Trophoblast cell (in vitro differentiated cells and primary cell): Measurements from ENCODE around the gene RBMX. TPM values are rescaled to one million over a fixed set of nuclear protein-coding genes. Genes with fewer than 3 reads are reported as not detected.
"Not testable (repeated sequence)": the region's sequence is repeated elsewhere in the genome, so short reads cannot be mapped to it uniquely, and the experiment has no call there.

Source experiments
- DNase-seq, 2 donors: peaks; one replicate each; pipeline ENCODE4 v3.0.0-alpha.2; 2016
- H2AFZ ChIP-seq: 2 replicates; pipeline ENCODE4 v1.6.1; 2013; ENCODE audit warnings: low read length, moderate library complexity, mild to moderate bottlenecking; ENCODE audit not compliant: insufficient read depth, poor library complexity
- H2AK5ac ChIP-seq: 2 replicates; pipeline ENCODE4 v1.6.1; 2013; ENCODE audit warnings: mild to moderate bottlenecking, low read length
- H2BK120ac ChIP-seq: 2 replicates; pipeline ENCODE4 v1.6.1; 2013; ENCODE audit warnings: low read length, mild to moderate bottlenecking, moderate library complexity; ENCODE audit not compliant: insufficient read depth, poor library complexity
- H2BK12ac ChIP-seq: 2 replicates; pipeline ENCODE4 v1.6.1; 2013; ENCODE audit warnings: mild to moderate bottlenecking, low read length, moderate library complexity
- H2BK5ac ChIP-seq: 2 replicates; pipeline ENCODE4 v1.6.1; 2013; ENCODE audit warnings: low read length, low read depth, moderate library complexity, mild to moderate bottlenecking; ENCODE audit not compliant: poor library complexity
- H3K14ac ChIP-seq: 2 replicates; pipeline ENCODE4 v1.6.1; 2013; ENCODE audit warnings: mild to moderate bottlenecking, low read length
- H3K18ac ChIP-seq: 2 replicates; pipeline ENCODE4 v1.6.1; 2013; ENCODE audit warnings: mild to moderate bottlenecking, low read length
- H3K23ac ChIP-seq: 2 replicates; pipeline ENCODE4 v1.6.1; 2013; ENCODE audit warnings: low read length
- H3K27ac ChIP-seq: 2 replicates; pipeline ENCODE4 v1.5.1; 2013; ENCODE audit warnings: low read depth, mild to moderate bottlenecking, inconsistent platforms, low read length, moderate library complexity
- H3K27me3 ChIP-seq: 2 replicates; pipeline ENCODE4 v1.6.1; 2013; ENCODE audit warnings: inconsistent platforms, mild to moderate bottlenecking, low read length, moderate library complexity; ENCODE audit not compliant: insufficient read depth
- H3K36me3 ChIP-seq, 2 experiments: 1 replicate in 1 of 2; 2 replicates in 1 of 2; pipeline ENCODE4 v1.6.1; 2013; ENCODE audit warnings: low read length in 2 of 2, mild to moderate bottlenecking in 2 of 2, moderate library complexity in 1 of 2; ENCODE audit not compliant: insufficient read depth in 2 of 2, control insufficient read depth in 1 of 2
- H3K4ac ChIP-seq: 2 replicates; pipeline ENCODE4 v1.6.1; 2013; ENCODE audit warnings: low read depth, mild to moderate bottlenecking, low read length, moderate library complexity
- H3K4me1 ChIP-seq, 2 experiments: 1 replicate in 1 of 2; 2 replicates in 1 of 2; pipeline ENCODE4 v1.6.1; 2013; ENCODE audit warnings: low read length in 2 of 2, mild to moderate bottlenecking in 2 of 2, moderate library complexity in 1 of 2; ENCODE audit not compliant: insufficient read depth in 2 of 2, control insufficient read depth in 1 of 2
- H3K4me2 ChIP-seq: 2 replicates; pipeline ENCODE4 v1.6.1; 2013; ENCODE audit warnings: inconsistent platforms, mild to moderate bottlenecking, low read length, moderate library complexity
- H3K4me3 ChIP-seq: 2 replicates; pipeline ENCODE4 v1.5.1; 2013; ENCODE audit warnings: mild to moderate bottlenecking, low read depth, low read length, inconsistent platforms
- H3K79me1 ChIP-seq: one replicate; pipeline ENCODE4 v1.6.1; 2013; ENCODE audit warnings: low read length
- H3K79me2 ChIP-seq: 2 replicates; pipeline ENCODE4 v1.6.1; 2013; ENCODE audit warnings: low read length, mild to moderate bottlenecking; ENCODE audit not compliant: control insufficient read depth, insufficient read depth, poor library complexity
- H3K9ac ChIP-seq: 2 replicates; pipeline ENCODE4 v1.6.1; 2013; ENCODE audit warnings: mild to moderate bottlenecking, low read length
- H3K9me3 ChIP-seq: 2 replicates; pipeline ENCODE4 v1.6.1; 2013; ENCODE audit warnings: low read depth, mild to moderate bottlenecking, control low read depth, inconsistent platforms, low read length; ENCODE audit not compliant: insufficient read depth
- H4K12ac ChIP-seq: 2 replicates; pipeline ENCODE4 v1.6.1; 2013; ENCODE audit warnings: low read depth, mild to moderate bottlenecking, low read length, moderate library complexity
- H4K8ac ChIP-seq: 2 replicates; pipeline ENCODE4 v1.6.1; 2013; ENCODE audit warnings: low read depth, mild to moderate bottlenecking, low read length, moderate library complexity
- H4K91ac ChIP-seq: one replicate; pipeline ENCODE4 v1.6.1; 2013; ENCODE audit warnings: low read depth, mild to moderate bottlenecking, low read length, moderate library complexity
- WGBS: extraction: QIAGEN DNeasy Blood & Tissue Kit; methylation state at CpG from one replicate; pipeline ENCODE4 v1.1.7; 2013; ENCODE audit warnings: missing lambda C conversion rate; ENCODE audit not compliant: insufficient read length, insufficient coverage; ENCODE audit errors: extremely low coverage; 5-methylcytosine and 5-hydroxymethylcytosine counted together
- polyA plus RNA-seq: library from polyadenylated mRNA; stranded (reverse); fragments of 200-250 nt; gene quantifications from 2 replicates; pipeline ENCODE4 v1.2.3, GENCODE V29; 2013

The RBMX gene
- polyA plus RNA-seq = 185 and 196 TPM in 2 replicates

DNA sequence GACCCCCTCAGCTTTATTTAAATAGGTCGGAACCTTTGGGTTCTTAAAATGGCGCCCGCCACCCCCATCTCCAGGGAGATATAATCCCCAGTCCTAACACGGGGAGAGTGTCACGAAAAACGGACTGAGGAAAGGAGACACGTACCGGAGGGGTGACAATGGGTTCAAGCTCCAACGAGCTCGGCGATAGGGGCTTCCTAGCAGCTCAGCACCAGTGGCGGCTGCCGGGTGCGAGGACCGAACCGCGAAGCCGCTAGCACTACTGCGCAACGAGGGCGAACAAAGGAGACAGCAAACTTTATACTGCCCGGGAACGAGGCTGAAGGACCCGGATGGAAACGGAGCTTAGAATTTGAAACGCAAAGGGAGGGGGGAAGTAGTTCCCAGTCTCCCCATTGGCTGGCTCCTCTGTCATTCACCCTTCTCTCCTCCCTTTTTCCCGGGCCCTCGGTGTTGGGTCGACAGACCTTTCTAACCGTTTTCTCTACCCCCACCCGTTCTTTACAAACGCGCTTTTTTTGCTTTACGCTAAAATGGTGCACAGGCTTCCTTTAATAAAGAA, at the start of gene RBMX:
Gene RBMX (minus strand): TSS at position 274 of the 562 bp plus-strand sequence. CDS start 1,298 bp downstream, outside the sequence.
- Histone ChIP-seq H3K27me3 (no peaks in the 10 kb centered on the region), H2AK5ac (peak within 1 kb of the TSS; percentile 96), H3K23ac (no peak within 1 kb of the TSS), H2BK12ac (no peak within 1 kb of the TSS), H4K12ac (peak within 1 kb of the TSS; percentile 97), H2BK120ac (peak within 1 kb of the TSS; percentile 96), H3K14ac (peak within 1 kb of the TSS; percentile 86), H3K9me3 (no peaks in the 10 kb centered on the region), H4K91ac (peak within 1 kb of the TSS; percentile 96), H3K4me1 (no peaks in the 10 kb centered on the region), H3K4me3 (peak within 1 kb of the TSS; percentile 86), H3K27ac (peak within 1 kb of the TSS; percentile 71), H2AFZ (no peak within 1 kb of the TSS), H3K4ac (peak within 1 kb of the TSS; percentile 100), H3K18ac (peak within 1 kb of the TSS; percentile 99), H3K36me3 (peaks cover 19 to 22% of the 10 kb centered on the region in 2 experiments), H2BK5ac (peak within 1 kb of the TSS; percentile 93), H3K79me1 (peaks cover 8% of the 10 kb centered on the region), H3K9ac (peak within 1 kb of the TSS; percentile 96), H3K4me2 (peak within 1 kb of the TSS; percentile 62), H3K79me2 (peaks cover 10% of the 10 kb centered on the region), H4K8ac (peak within 1 kb of the TSS; percentile 86)
- peak; percentile 82 to 92 for DNase-seq
- WGBS = no CpG with 5 or more reads among the region's 34 CpGs

DNA sequence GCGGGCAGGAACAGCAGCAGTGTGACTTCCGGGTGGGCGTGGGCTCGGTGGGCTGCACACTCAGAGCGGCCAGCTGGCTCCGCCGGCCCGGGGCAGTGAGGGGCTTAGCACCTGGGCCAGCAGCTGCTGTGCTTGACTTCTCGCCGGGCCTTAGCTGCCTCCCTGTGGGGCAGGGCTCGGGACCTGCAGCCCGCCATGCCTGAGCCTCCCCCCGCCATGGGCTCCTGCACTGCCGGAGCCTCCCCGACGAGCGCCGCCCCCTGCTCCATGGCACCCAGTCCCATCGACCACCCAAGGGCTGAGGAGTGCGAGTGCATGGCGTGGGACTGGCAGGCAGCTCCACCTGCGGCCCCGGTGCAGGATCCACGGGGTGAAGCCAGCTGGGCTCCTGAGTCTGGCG, 40.9 kb upstream of the RBMX start:
- H3K23ac ChIP-seq, H2BK5ac ChIP-seq, H4K91ac ChIP-seq, H3K4me2 ChIP-seq, H3K4me1 ChIP-seq, H4K12ac ChIP-seq, H2BK120ac ChIP-seq, H3K79me2 ChIP-seq, H3K9ac ChIP-seq, H2AK5ac ChIP-seq, H3K18ac ChIP-seq, H3K27ac ChIP-seq, H3K4me3 ChIP-seq, DNase-seq, H3K14ac ChIP-seq, H3K36me3 ChIP-seq, H4K8ac ChIP-seq, H3K4ac ChIP-seq, H2AFZ ChIP-seq, H2BK12ac ChIP-seq, H3K27me3 ChIP-seq, H3K79me1 ChIP-seq, H3K9me3 ChIP-seq: not testable (repeated sequence)
- WGBS = no CpG with 5 or more reads among the region's 25 CpGs

DNA sequence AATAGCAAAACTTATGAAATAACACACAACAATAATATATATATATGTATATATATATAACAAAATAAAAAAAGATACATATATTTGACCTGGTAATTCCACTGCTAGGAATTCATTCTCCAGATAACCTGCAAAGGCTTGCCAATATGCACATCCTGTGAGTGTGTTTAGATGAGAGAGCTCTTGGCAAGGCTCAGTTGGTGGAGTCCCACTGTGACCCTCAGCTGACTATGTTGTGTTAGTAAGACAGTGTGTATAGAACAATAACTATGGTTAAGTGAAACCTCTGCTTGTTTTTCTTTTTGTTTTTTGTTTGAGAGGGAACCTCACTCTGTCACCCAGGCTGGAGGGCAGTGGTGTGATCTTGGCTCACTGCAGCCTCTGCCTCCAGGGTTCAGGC, 39.5 kb upstream of the RBMX start:
- Histone ChIP-seq H3K9me3 (no peaks in the 10 kb centered on the region), H3K79me2 (no peaks in the 10 kb centered on the region), H3K4me2 (no peak overlapping the region), H2BK12ac (no peak overlapping the region), H3K4ac (no peak overlapping the region), H3K18ac (no peak overlapping the region), H3K27ac (no peak overlapping the region), H4K91ac (no peak overlapping the region), H3K27me3 (no peaks in the 10 kb centered on the region), H2BK120ac (no peak overlapping the region), H3K23ac (no peak overlapping the region), H2AK5ac (no peak overlapping the region), H4K8ac (no peak overlapping the region), H4K12ac (no peak overlapping the region), H2AFZ (no peak overlapping the region), H3K14ac (no peak overlapping the region), H3K36me3 (no peaks in the 10 kb centered on the region), H2BK5ac (no peak overlapping the region), H3K4me3 (no peak overlapping the region), H3K4me1 (no peaks in the 10 kb centered on the region), H3K9ac (no peak overlapping the region), H3K79me1 (no peaks in the 10 kb centered on the region)
- DNase-seq = no peak

DNA sequence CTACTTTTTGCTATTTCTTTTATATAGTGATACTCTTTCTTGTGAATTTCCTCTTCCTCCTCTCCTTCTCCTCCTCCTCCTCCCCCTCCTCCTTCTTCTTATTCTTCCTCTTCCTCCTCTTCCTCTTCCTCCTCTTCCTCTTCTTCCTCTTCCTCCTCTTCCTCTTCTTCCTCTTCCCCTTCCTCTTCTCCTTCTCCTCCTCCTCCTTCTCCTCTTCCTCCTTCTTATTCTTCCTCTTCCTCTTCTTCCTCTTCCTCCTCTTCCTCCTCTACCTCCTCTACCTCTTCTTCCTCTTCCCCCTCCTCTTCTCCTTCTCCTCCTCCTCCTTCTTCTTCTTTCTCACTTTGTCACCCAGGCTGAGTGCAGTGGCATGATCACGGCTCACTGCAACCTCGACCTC, 36.3 kb upstream of the RBMX start:
- H3K4me3 ChIP-seq = no peak overlapping the region
- H3K18ac ChIP-seq = no peak overlapping the region
- H3K9ac ChIP-seq = no peak overlapping the region
- no peak overlapping the region for H3K14ac ChIP-seq
- no CpG with 5 or more reads among the region's 2 CpGs for WGBS
- no peaks in the 10 kb centered on the region for H3K27me3 ChIP-seq
- H2BK120ac ChIP-seq = no peak overlapping the region
- no peak overlapping the region for H3K23ac ChIP-seq
- no peaks in the 10 kb centered on the region for H3K4me1 ChIP-seq
- H3K4ac ChIP-seq = no peak overlapping the region
- no peaks in the 10 kb centered on the region for H3K9me3 ChIP-seq
- no peaks in the 10 kb centered on the region for H3K79me2 ChIP-seq
- no peak overlapping the region for H2BK12ac ChIP-seq
- no peak overlapping the region for H4K91ac ChIP-seq
- no peak overlapping the region for H2AK5ac ChIP-seq
- H2AFZ ChIP-seq = no peak overlapping the region
- no peaks in the 10 kb centered on the region for H3K79me1 ChIP-seq
- no peak overlapping the region for H3K27ac ChIP-seq
- H4K8ac ChIP-seq = no peak overlapping the region
- no peak overlapping the region for H2BK5ac ChIP-seq
- H3K36me3 ChIP-seq = no peaks in the 10 kb centered on the region
- H3K4me2 ChIP-seq = no peak overlapping the region
- no peak overlapping the region for H4K12ac ChIP-seq
- DNase-seq = no peak
